GM19099 (cell line): ENCODE results near the gene PDE4D.

Experiments used
- POLR2A ChIP-seq: IDR thresholded peaks from 3 replicates; pipeline ENCODE4 v1.6.1; 2011; ENCODE audit warnings: low read depth; ENCODE audit not compliant: insufficient read length; ENCODE audit errors: extremely low read depth

Gene PDE4D

DNA sequence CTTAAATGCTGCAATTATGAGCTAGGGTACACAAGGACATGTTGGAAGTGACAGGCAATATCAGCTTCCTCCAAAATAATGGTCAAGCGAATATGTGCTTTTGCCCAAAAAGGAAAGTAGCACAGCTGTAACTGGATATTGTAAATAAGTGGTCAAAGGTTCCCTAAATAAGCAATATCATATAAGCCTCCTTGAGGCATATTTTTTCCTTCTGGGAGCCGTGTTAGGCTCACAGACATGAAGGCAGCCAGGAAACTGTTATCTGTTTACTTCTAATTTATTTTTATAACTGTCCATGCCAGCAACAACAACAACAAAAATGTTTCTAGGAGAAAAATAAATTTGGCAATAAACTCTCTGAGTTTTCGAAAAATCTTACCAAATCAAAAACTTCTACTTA is 648.3 kb downstream of the PDE4D start:
- no peak for TF ChIP-seq POLR2A

DNA sequence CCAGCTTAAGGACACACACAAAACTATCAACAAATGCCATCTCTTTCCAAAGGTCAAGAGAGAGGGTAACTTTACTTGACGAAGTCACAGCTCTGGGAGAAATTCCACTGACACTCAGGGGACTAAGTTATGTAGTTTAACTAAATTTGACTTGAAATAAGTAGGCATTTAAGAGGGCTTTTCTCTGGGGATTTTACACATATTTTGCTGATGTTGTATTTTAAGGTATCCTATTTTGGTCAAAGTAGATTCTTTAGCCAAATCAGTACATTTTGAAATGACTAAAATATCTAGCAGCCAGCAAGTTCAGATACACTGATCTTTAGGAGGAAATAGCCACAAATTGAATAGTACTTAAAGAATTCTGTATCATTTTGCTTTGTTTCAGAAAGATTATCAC is 652.0 kb downstream of the PDE4D start:
- TF ChIP-seq POLR2A: no peak

DNA sequence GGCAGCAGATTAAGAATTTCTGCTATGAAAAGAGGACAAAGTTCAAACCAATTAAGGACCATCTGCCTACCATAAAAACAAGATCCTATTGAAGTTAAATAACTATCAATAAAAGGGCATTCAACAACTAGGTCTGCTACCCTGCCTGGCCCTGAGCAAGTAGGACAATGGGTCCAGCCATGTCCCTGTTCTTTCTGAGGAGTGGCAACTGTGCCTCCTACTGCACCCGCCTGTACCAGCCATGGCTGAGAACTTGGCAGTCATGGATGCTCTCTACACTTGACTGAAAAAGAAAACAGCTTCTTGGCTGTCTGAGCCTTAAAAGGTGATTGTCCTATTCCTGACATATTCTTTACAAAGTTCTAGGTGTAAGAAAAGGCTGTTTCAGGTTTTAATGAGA is 652.4 kb downstream of the PDE4D start:
- TF ChIP-seq POLR2A: no peak

DNA sequence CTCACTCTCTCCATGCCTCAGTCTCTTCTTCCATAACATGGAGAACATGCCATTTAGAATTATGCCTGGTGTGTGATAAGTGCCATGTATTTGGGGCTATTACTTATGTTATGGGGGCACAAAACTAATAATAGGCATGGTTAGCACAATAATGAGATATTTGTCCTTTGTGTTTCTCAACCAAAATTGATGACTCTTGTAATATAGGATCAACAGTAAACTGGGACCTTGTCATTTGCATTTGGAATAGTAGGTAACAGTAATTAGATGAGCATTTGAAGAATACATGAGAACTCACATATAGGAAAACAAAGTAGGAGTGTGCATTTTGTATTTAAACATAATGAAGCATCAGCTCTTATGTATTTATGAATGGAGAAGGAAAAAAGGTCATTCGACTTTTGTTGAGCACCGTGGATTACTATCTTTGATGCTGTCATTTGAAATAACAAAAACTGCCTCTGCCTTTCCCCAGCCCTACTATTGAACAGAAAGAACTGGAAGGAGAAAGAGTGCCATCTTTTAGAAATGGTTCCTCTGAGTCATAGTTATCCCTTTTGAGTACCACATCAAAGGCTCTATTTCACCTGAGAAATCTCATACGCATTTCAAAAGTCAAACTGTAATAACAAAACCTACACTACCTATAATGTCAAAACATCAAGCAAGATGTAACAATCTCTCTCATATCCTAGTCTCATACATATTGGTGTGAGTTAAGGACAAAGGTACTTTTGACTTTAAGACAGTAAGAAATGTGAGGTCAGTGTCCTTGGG is 655.2 kb downstream of the PDE4D start:
- TF ChIP-seq POLR2A: no peak

DNA sequence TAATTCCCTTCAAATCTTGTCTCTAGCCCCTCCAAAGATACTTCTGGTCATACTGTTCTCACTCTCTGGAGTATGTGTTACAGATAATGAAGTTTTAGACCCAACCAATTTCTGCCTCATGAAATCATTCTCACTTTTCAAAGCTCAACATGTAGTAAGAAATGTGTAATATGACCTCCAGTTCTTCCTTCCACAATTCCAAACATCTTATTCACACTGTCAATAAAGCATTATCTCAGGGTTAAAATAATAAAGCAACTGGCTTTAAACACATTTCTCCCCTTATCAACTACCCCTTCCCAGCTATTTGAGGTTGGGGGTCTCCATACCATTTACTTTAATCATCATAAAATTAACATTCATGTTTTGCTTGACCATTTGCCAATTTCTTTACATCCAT is 656.5 kb downstream of the PDE4D start:
- no peak for TF ChIP-seq POLR2A

DNA sequence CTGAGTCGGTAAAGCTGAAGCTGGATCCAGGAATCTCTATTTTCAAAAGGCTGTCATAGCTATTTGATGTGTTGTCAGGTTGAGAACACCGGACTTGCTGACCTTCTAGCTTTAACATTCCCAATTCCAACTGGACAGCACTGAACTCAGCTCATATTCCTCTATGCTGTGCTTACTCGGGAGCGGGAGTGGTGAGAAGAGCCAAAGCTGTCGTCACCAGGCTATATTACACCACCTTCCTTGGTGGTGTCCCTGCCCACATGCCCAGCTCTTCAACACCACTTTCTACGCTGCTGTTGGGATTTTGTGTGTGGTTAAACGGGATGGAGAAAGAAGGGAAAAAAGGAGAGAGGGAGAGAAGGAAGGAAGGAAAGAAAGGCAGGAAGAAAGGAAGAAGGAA is 657.1 kb downstream of the PDE4D start:
- TF ChIP-seq POLR2A: no peak

DNA sequence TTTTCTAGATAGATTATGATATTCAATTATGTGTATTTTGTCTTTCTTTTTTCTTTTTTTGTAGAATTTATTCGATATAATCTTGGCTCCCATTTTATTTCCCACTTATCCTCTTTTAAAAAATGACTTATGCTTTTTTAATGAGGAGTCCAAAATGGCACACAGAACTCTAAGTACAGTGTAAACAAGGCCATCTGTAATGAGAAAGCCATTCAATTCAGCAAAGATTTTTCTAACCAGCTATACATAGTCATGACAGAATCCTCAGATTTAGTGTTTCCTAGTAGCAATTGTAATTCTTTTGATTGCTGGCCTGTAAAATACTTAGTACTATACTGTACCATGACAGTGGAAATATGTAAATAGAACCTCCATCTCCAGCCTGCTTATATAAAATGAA is 659.3 kb downstream of the PDE4D start:
- no peak for TF ChIP-seq POLR2A

DNA sequence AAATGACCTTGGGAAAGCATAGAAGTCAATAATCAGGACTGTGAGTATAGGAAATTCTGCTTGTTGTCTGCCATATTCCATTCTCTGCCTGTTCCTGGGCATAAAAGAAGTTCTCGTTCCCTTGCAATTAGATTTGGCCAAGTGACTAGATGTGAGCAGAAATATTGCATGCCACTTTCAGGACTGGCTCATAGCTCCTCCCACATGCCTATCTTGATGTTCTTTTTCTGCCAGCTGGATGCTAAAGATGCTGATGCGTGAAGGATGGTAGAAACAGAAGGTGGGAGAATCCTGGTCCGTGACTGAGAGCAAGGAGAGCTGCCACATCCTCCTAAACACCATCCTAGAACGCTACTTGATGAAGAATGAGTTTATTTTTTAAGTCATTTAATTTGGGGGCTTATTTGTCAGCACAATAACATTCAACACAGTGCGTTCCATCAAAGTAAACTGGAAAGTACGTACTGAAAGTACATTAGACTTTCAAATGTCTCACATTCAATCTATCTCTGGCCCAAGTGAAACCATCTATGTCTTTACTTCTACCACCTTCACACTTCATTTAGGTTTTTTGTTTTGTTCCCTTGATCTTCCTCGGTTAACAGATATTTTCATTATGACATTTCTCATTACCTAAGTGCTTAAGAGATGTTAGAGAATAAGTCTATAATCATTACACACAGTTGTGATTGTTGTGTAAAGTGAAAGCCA is 662.1 kb downstream of the PDE4D start:
- no peak for TF ChIP-seq POLR2A

DNA sequence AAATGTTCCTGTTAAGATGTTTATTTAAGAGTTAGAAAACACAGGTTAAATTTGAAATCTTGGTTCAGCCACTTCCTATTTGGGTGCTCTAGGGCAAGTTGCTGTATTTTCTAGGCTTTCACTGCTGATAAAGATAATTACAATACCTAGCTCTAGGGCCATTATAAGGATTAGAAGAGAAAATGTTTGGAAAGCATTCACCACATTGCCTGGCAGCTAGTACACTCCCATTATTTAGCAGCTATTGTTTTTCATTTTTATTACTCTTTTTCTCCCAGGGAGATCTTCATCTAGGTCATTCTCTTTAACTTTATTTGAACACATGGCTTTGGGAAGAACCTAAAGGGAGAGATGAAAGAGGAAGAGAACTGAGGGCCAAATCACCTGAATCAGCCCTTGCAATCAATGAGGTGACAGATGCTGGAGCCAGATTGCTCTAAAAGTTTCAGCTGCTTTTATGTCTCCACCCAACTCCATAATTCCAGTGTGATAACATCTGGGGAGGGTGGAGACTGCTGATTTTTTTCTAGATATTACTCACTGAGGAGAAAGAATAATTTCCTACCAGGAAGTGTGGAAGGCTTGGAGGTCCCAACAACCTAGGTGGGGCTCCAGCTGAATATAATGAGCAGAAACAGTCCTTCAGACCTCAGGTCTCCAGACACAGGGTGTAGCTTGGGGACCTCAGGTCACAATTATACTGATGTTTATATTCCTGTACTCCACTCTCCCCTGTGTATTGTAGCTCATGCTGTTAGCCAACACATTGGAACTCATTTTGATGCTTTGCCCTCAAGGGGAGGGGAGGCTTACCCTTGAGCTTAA is 670.6 kb downstream of the PDE4D start:
- no peak for TF ChIP-seq POLR2A

DNA sequence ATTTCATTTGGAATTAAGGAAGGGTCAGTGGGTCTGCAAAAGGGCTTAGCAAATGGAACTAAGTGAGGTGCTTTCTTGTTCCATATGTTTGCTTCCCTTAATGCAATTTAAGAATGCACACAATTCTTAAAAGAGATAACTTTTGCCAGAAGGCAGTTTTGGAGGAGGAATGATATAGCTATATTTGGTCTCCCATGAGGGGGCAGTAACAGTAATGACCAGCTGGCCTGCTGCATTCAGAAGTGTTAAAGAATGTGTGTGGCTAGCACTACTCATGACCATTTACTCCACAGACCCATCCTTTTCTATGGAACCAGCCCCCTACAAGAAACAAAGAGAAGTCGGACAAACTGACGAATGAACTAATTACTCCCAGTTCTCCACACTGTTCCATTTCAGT is 671.8 kb downstream of the PDE4D start:
- TF ChIP-seq POLR2A: no peak

DNA sequence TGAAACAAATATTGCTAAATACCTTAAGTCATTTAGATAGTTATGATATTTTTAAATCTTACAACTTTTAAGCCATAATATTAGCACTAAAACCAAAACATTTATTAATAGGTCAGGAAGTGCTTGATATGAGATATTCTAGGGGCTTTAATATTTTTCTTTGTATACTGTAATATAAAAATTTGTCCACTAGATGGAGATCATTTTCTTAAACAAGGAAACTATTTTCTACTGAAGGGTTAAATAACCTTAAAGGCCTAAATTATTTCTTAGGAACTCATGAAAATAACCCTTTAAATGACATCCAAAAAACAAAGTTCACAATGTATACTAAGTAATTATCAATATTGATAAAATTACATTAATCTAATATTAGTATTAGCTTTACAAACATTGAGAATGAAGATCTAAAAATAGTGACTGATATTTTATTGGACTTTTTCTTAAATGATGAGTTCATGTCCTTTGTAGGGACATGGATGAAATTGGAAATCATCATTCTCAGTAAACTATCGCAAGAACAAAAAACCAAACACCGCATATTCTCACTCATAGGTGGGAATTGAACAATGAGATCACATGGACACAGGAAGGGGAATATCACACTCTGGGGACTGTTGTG is 675.0 kb downstream of the PDE4D start:
- TF ChIP-seq POLR2A: no peak

DNA sequence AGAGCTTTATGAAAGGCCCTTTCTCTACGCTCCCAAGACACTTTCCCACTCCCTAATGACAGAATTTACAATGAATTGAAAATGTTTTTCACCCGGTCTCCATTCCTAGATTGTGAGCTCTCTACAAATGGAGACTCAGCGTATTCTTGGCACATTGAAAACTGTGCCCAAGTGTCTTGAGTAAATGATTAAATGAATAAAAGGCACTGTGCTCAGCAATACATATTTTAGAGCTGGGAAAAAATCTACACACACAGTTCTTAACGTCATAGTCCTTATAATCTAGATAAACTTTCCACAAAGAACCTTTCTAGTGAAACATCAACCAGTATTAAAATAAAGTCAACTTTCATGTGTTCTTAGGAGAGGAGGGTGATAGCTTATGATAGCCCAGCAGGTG is 676.7 kb downstream of the PDE4D start:
- no peak for TF ChIP-seq POLR2A

DNA sequence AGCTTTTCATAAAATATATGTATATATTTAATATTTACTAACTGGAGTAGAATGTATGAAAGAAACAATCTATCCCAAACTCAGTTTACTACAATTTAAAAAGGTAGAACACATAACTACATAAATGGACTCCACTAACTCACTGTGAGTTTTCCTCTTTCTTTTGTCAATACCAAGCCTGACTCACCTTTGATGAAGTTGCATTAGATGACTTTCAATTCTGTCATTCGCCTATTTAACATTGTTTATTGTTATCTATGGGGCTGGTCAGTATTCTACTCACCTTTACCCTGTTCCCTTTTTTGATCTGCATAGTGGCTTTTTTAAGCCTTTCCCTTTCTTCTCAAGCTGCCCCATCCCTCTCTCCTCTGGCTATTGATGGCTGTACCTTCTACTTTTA is 680.9 kb downstream of the PDE4D start:
- no peak for TF ChIP-seq POLR2A

DNA sequence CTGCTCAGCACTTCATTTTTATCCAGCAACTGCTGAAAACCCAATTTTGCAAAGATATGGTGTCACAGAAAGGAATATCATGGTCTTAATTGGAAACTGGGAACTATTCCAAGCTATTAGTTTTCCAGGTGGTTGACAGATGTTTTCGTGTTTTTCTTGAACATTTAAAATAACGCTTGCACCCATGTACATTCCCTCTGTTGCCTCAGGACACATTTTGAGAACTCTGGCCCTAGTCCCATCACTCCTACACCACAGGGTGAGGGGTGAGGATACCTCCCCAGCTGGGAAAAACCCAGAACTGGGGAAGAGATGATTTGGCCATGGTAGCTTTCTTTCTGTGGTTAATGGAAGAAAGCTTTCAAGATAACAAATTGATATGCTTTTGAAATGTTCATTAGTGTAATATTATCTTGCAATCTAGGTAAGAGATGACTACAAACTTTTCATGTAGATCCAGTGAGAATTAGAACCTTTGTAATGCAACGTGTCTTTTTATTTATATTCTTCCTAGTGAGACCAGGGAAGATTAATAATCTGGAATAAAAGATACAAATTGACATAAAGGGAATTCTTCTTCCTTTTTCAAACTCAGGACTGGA is 683.7 kb downstream of the PDE4D start:
- TF ChIP-seq POLR2A: no peak

DNA sequence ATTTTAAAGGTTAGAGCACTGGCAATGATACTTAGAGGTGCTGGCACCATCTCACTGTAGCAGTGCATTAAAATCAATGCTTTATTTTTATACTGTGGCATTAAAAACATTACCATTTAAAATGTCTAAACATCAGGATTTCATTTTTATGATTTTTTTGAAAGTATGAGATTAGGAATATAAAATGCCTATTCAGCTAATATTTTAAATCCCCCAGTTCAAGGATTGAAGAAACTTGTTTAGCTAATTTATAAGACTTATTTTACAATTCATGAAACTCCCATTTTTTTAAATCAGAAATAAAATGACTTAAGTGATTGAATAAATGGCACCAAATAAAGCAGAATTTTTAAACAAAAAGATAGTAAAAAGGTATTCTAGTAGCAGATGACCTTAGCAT is 685.1 kb downstream of the PDE4D start:
- TF ChIP-seq POLR2A: no peak
